Keratinocyte (primary cell): ENCODE results near the gene C9orf85. TPM values are rescaled to one million over a fixed set of nuclear protein-coding genes. Genes with fewer than 3 reads are reported as not detected.

Experiments
- DNase-seq: peaks from one replicate; pipeline ENCODE4 v3.0.0-alpha.2; 2011; ENCODE audit warnings: low read depth, missing footprints, low spot score
- FAIRE-seq: peaks from 2 replicates; lab custom pipeline; 2011; peaks lifted over from hg19 to GRCh38; lab: Jason Lieb, UNC
- H2AFZ ChIP-seq: 2 replicates; pipeline ENCODE4 v1.6.0; 2012; ENCODE audit warnings: low read length, control low read depth, inconsistent platforms; ENCODE audit not compliant: control insufficient read depth
- H3K27ac ChIP-seq: 2 replicates; pipeline ENCODE4 v1.5.1; 2011; ENCODE audit warnings: low read length; ENCODE audit not compliant: control insufficient read depth, insufficient read depth
- H3K27me3 ChIP-seq: 3 replicates; pipeline ENCODE4 v1.6.0; 2011; ENCODE audit warnings: low read length; ENCODE audit not compliant: control insufficient read depth, insufficient read depth; ENCODE audit errors: extremely low read depth
- H3K36me3 ChIP-seq, 2 experiments: 2 replicates in 1 of 2; 3 replicates in 1 of 2; pipeline ENCODE4 v1.5.1; 2011; ENCODE audit warnings: low read length in 2 of 2, mild to moderate bottlenecking in 1 of 2; ENCODE audit not compliant: control insufficient read depth in 2 of 2, insufficient read depth in 2 of 2; ENCODE audit errors: extremely low read depth in 1 of 2
- H3K4me1 ChIP-seq: 3 replicates; pipeline ENCODE4 v1.5.1; 2011; ENCODE audit warnings: low read length; ENCODE audit not compliant: control insufficient read depth, insufficient read depth; ENCODE audit errors: extremely low read depth
- H3K4me2 ChIP-seq: 3 replicates; pipeline ENCODE4 v1.6.0; 2011; ENCODE audit warnings: low read depth, low read length; ENCODE audit not compliant: control insufficient read depth, insufficient read depth; ENCODE audit errors: extremely low read depth
- H3K4me3 ChIP-seq, 3 experiments: fragments of 200-600 bp in 1 of 3; sonication (generic) in 1 of 3; 2 replicates in 2 of 3; 3 replicates in 1 of 3; pipeline ENCODE4 v1.5.1; 2011 to 2016; ENCODE audit warnings: low read length in 3 of 3, mild to moderate bottlenecking in 3 of 3, control low read depth in 2 of 3, inconsistent platforms in 1 of 3, low read depth in 1 of 3, mixed read lengths in 1 of 3, mixed run types in 1 of 3, moderate library complexity in 1 of 3; ENCODE audit not compliant: control insufficient read depth in 2 of 3, insufficient read depth in 2 of 3; ENCODE audit errors: extremely low read depth in 1 of 3
- H3K79me2 ChIP-seq: 2 replicates; pipeline ENCODE4 v1.6.0; 2012; ENCODE audit warnings: low read length; ENCODE audit not compliant: control insufficient read depth, insufficient read depth
- H3K9ac ChIP-seq: 3 replicates; pipeline ENCODE4 v1.6.0; 2011; ENCODE audit warnings: low read length; ENCODE audit not compliant: control insufficient read depth, insufficient read depth; ENCODE audit errors: extremely low read depth
- H3K9me1 ChIP-seq: 3 replicates; pipeline ENCODE4 v1.6.0; 2011; ENCODE audit warnings: low read length; ENCODE audit not compliant: control insufficient read depth, insufficient read depth; ENCODE audit errors: extremely low read depth
- H3K9me3 ChIP-seq: 2 replicates; pipeline ENCODE4 v1.5.1; 2012; ENCODE audit warnings: low read depth, low read length; ENCODE audit not compliant: control insufficient read depth
- H4K20me1 ChIP-seq: 3 replicates; pipeline ENCODE4 v1.6.0; 2011; ENCODE audit warnings: low read length; ENCODE audit not compliant: control insufficient read depth, insufficient read depth; ENCODE audit errors: extremely low read depth
- EZH2 ChIP-seq: IDR thresholded peaks from one replicate; pipeline ENCODE4 v1.6.1; 2012; ENCODE audit warnings: inconsistent platforms, mild to moderate bottlenecking, low read length, moderate library complexity
- dilution Hi-C: fragments of 300-500 bp; cut with MboI; formaldehyde crosslinking; loops from one replicate; pipeline ENCODE4 v1.7.0; 2020; ENCODE audit warnings: low sequenced_read_pairs; ENCODE audit not compliant: extremely low pct_ligation_motif_present
- polyA plus RNA-seq, 5 experiments: library from polyadenylated mRNA; depleted of rRNA in 3 of 5; stranded (reverse) in 3 of 5; stranded (forward) in 1 of 5; unstranded in 1 of 5; fragments of >200 nt; gene quantifications; 1 replicate in 1 of 5; 2 replicates in 3 of 5; 3 replicates in 1 of 5; pipeline versions ENCODE4 v1.2.1 to v1.2.3, GENCODE V29; 2011 to 2012; ENCODE audit warnings: missing spikeins in 2 of 5, low read depth in 1 of 5, low replicate concordance in 1 of 5
- TF ChIP-seq, protein P1 (sequence below), 3 experiments: IDR thresholded peaks in 1 of 3; conservative IDR thresholded peaks in 1 of 3; optimal IDR thresholded peaks in 1 of 3; 2 replicates in 2 of 3; 3 replicates in 1 of 3; pipeline versions ENCODE3 to v1.5.1; 2011; ENCODE audit warnings: low read length in 3 of 3, mild to moderate bottlenecking in 3 of 3, moderate library complexity in 2 of 3, control low read depth in 1 of 3, inconsistent platforms in 1 of 3; ENCODE audit not compliant: insufficient read depth in 2 of 3; ENCODE audit errors: extremely low read depth in 1 of 3

Gene C9orf85
- polyA plus RNA-seq, 1 donor (not counting 4 experiments of a cell fraction or from before 2014, with no cell fraction given): 18.2 TPM

DNA sequence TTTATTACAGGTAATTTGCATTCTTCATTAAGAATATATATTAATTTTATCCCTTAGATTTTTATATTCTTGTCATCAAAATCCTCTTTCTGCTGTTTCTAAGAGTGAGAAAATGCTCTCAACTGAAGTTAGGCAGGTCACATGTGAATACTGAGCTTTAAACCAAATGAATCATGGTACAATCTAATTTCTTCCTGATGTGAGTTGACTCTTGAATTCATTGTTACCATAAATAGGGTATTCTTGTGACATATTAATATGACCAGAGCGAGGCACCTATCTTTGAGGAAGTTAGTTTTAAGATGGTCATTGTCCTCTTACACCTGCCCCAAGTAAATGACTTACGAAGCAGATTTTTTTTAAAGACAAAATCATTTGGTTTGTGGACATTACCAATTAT is 17.4 kb downstream of the C9orf85 start:
- Histone ChIP-seq H3K27me3 (no peaks in the 10 kb centered on the region), H3K9ac (no peak overlapping the region), H3K9me3 (no peaks in the 10 kb centered on the region), H3K4me2 (peak overlapping the region; percentile 43), H3K4me3 (no peak overlapping the region), H4K20me1 (no peaks in the 10 kb centered on the region), H3K79me2 (peaks cover 18% of the 10 kb centered on the region), H2AFZ (no peak overlapping the region), H3K4me1 (peaks cover 15% of the 10 kb centered on the region), H3K27ac (peak overlapping the region; percentile 68), H3K9me1 (no peaks in the 10 kb centered on the region), H3K36me3 (no peaks in the 10 kb centered on the region)
- no peak for DNase-seq
- no peak for FAIRE-seq
- TF ChIP-seq, protein P1, sequence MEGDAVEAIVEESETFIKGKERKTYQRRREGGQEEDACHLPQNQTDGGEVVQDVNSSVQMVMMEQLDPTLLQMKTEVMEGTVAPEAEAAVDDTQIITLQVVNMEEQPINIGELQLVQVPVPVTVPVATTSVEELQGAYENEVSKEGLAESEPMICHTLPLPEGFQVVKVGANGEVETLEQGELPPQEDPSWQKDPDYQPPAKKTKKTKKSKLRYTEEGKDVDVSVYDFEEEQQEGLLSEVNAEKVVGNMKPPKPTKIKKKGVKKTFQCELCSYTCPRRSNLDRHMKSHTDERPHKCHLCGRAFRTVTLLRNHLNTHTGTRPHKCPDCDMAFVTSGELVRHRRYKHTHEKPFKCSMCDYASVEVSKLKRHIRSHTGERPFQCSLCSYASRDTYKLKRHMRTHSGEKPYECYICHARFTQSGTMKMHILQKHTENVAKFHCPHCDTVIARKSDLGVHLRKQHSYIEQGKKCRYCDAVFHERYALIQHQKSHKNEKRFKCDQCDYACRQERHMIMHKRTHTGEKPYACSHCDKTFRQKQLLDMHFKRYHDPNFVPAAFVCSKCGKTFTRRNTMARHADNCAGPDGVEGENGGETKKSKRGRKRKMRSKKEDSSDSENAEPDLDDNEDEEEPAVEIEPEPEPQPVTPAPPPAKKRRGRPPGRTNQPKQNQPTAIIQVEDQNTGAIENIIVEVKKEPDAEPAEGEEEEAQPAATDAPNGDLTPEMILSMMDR (optimal IDR thresholded peaks at IDR 0.05 in 1 of 3, IDR thresholded peaks at IDR 0.05 in 1 of 3, conservative IDR thresholded peaks at IDR 0.05 in 1 of 3; ENCODE audit: extremely low read depth in 1 of 3, insufficient read depth in 2 of 3, low read length in 3 of 3): no peak
- no peak for TF ChIP-seq EZH2
- dilution Hi-C loops: no loop called here

- H3K9me3 ChIP-seq: no peaks in the 10 kb centered on the region
- H3K4me2 ChIP-seq: peak overlapping the region; percentile 43
- H3K9ac ChIP-seq: no peak overlapping the region
- no peak overlapping the region for H3K4me3 ChIP-seq
- FAIRE-seq (peak; percentile 57), DNase-seq (peak; percentile 71)
- H3K4me1 ChIP-seq: peaks cover 15% of the 10 kb centered on the region
- H2AFZ ChIP-seq: no peak overlapping the region
- H4K20me1 ChIP-seq: no peaks in the 10 kb centered on the region
- no peak for TF ChIP-seq EZH2
- TF ChIP-seq, protein P1 (optimal IDR thresholded peaks at IDR 0.05 in 1 of 3, IDR thresholded peaks at IDR 0.05 in 1 of 3, conservative IDR thresholded peaks at IDR 0.05 in 1 of 3; ENCODE audit: extremely low read depth in 1 of 3, insufficient read depth in 2 of 3, low read length in 3 of 3): no peak
- H3K9me1 ChIP-seq: no peaks in the 10 kb centered on the region
- no peaks in the 10 kb centered on the region for H3K36me3 ChIP-seq
- H3K79me2 ChIP-seq: peaks cover 19% of the 10 kb centered on the region
- no peaks in the 10 kb centered on the region for H3K27me3 ChIP-seq
- peak overlapping the region; percentile 68 for H3K27ac ChIP-seq
- dilution Hi-C loops: no loop called here
Observed at GRCh38 chr9:71929223-71929622, 17.8 kb downstream of the C9orf85 start.
